A549 (cell line): ENCODE measurements around the gene PTPRD. TPM values are rescaled to one million over a fixed set of nuclear protein-coding genes. Genes with fewer than 3 reads are reported as not detected.

Experiments used
- ATAC-seq, 2 experiments: fragments of 200-7000 bp in 1 of 2; fragments of >200 bp in 1 of 2; cut with Nextera tagmentation in 1 of 2; cut with Tn5 transposase in 1 of 2; 3 replicates each; pipeline versions ENCODE4 v1.8.0 to v1.9.1; 2018 to 2020; ENCODE audit warnings: mild to moderate bottlenecking in 1 of 2, moderate library complexity in 1 of 2
- CTCF ChIA-PET: fragments of 300-600 bp; sonication (Branson Sonifier 250); formaldehyde crosslinking; extraction: SDS; loops from one replicate; lab custom pipeline; 2021; ENCODE audit warnings: antibody characterized with exemption, inconsistent platforms; lab: Yijun Ruan, JAX
- POLR2A ChIA-PET: fragments of 350-600 bp; formaldehyde crosslinking; extraction: SDS; loops from one replicate; lab custom pipeline; 2021; ENCODE audit warnings: antibody characterized with exemption, inconsistent platforms; lab: Yijun Ruan, JAX
- DNase-seq, 2 experiments: peaks; one replicate each; pipeline versions ENCODE4 v3.0.0 to v3.0.0-alpha.2; 2011 to 2016; ENCODE audit warnings: low read depth in 1 of 2, low spot score in 1 of 2
- FAIRE-seq: peaks from 2 replicates; lab custom pipeline; 2011; peaks lifted over from hg19 to GRCh38; lab: Jason Lieb, UNC
- H3K27ac ChIP-seq, 2 experiments: fragments of >200 bp; sonication (Bioruptor Twin); formaldehyde crosslinking; 3 replicates each; pipeline ENCODE4 v1.5.1; 2016 to 2017
- H3K4me1 ChIP-seq: fragments of >200 bp; sonication (Bioruptor Twin); formaldehyde crosslinking; 3 replicates; pipeline ENCODE4 v1.6.1; 2016
- H3K4me2 ChIP-seq: fragments of >200 bp; sonication (Bioruptor Twin); formaldehyde crosslinking; 3 replicates; pipeline ENCODE4 v1.6.1; 2016
- H3K4me3 ChIP-seq: fragments of >200 bp; sonication (Bioruptor Twin); formaldehyde crosslinking; 3 replicates; pipeline ENCODE4 v1.5.1; 2016
- H3K9me3 ChIP-seq: fragments of >200 bp; sonication (Bioruptor Twin); formaldehyde crosslinking; 3 replicates; pipeline ENCODE4 v1.6.1; 2016
- BHLHE40 ChIP-seq: IDR thresholded peaks from 2 replicates; pipeline ENCODE4 v1.6.1; 2012; ENCODE audit warnings: low read depth, low read length, inconsistent platforms
- CBX2 ChIP-seq: fragments of 200-600 bp; sonication (generic); IDR thresholded peaks from 2 replicates; pipeline ENCODE4 v1.6.1; 2016; ENCODE audit warnings: low read depth, mild to moderate bottlenecking, borderline replicate concordance
- CHD4 ChIP-seq: fragments of 200-600 bp; sonication (generic); IDR thresholded peaks from 2 replicates; pipeline ENCODE4 v1.6.1; 2016; ENCODE audit warnings: antibody characterized with exemption, mild to moderate bottlenecking, borderline replicate concordance
- ESRRA ChIP-seq: fragments of 150-350 bp; IDR thresholded peaks from 2 replicates; pipeline ENCODE4 v1.6.1; 2014; ENCODE audit warnings: mild to moderate bottlenecking, low read length, borderline replicate concordance
- FOSL2 ChIP-seq, 2 experiments: fragments of 450-650 bp in 1 of 2; fragments of >200 bp in 1 of 2; sonication (Bioruptor Twin) in 1 of 2; formaldehyde crosslinking; IDR thresholded peaks; 2 replicates each; pipeline versions ENCODE4 v1.5.0 to v1.6.1; 2016 to 2020; ENCODE audit warnings: mild to moderate bottlenecking in 1 of 2, moderate library complexity in 1 of 2
- FOXS1 ChIP-seq: fragments of 250-450 bp; sonication (Bioruptor Pico); IDR thresholded peaks from 2 replicates; pipeline ENCODE4 v1.5.0; 2020; ENCODE audit warnings: mild to moderate bottlenecking, moderate library complexity
- HDAC2 ChIP-seq: fragments of 200-600 bp; sonication (generic); IDR thresholded peaks from 2 replicates; pipeline ENCODE4 v1.6.1; 2016
- HEYL ChIP-seq: fragments of 250-450 bp; sonication (Bioruptor Pico); IDR thresholded peaks from 2 replicates; pipeline ENCODE4 v1.8.0; 2021; ENCODE audit warnings: mild to moderate bottlenecking, moderate library complexity
- HOXA7 ChIP-seq: fragments of 250-450 bp; sonication (Bioruptor Pico); IDR thresholded peaks from 2 replicates; pipeline ENCODE4 v1.5.0; 2020; ENCODE audit warnings: mild to moderate bottlenecking, moderate library complexity
- HOXB13 ChIP-seq: fragments of 250-450 bp; sonication (Bioruptor Pico); IDR thresholded peaks from 2 replicates; pipeline ENCODE4 v1.5.0; 2020; ENCODE audit warnings: low read depth, mild to moderate bottlenecking, moderate library complexity
- HOXB5 ChIP-seq: fragments of 250-450 bp; sonication (Bioruptor Pico); IDR thresholded peaks from 2 replicates; pipeline ENCODE4 v1.5.0; 2020; ENCODE audit warnings: mild to moderate bottlenecking, moderate library complexity
- JUN ChIP-seq, 2 experiments: fragments of >200 bp; sonication (Bioruptor Twin); formaldehyde crosslinking; IDR thresholded peaks; 2 replicates in 1 of 2; 3 replicates in 1 of 2; pipeline ENCODE4 v1.6.1; 2016 to 2017
- KDM1A ChIP-seq: fragments of 200-600 bp; sonication (generic); IDR thresholded peaks from 2 replicates; pipeline ENCODE4 v1.6.1; 2016; ENCODE audit warnings: low read depth, mild to moderate bottlenecking
- KDM5A ChIP-seq: fragments of 200-600 bp; sonication (generic); IDR thresholded peaks from 2 replicates; pipeline ENCODE4 v1.6.1; 2016; ENCODE audit warnings: antibody characterized with exemption, mild to moderate bottlenecking
- MAFK ChIP-seq: fragments of 450-650 bp; IDR thresholded peaks from 2 replicates; pipeline ENCODE4 v1.6.1; 2014; ENCODE audit not compliant: partially characterized antibody
- MYC ChIP-seq: IDR thresholded peaks from 2 replicates; pipeline ENCODE4 v1.6.1; 2012; ENCODE audit warnings: mild to moderate bottlenecking, inconsistent platforms, low read length, improper control_type of control experiment, borderline replicate concordance
- NFE2L2 ChIP-seq: fragments of 150-350 bp; conservative IDR thresholded peaks from 2 replicates; pipeline ENCODE4 v1.6.1; 2014; ENCODE audit warnings: low read length
- RCOR1 ChIP-seq: fragments of 150-350 bp; IDR thresholded peaks from 2 replicates; pipeline ENCODE4 v1.6.1; 2014; ENCODE audit warnings: antibody characterized with exemption, low read length, low read depth
- RFX5 ChIP-seq: fragments of 450-650 bp; IDR thresholded peaks from 2 replicates; pipeline ENCODE4 v1.7.1; 2014; ENCODE audit warnings: antibody characterized with exemption, mild to moderate bottlenecking, moderate library complexity
- RNF2 ChIP-seq: fragments of 200-600 bp; sonication (generic); IDR thresholded peaks from 2 replicates; pipeline ENCODE4 v1.6.1; 2016; ENCODE audit warnings: low read depth, mild to moderate bottlenecking, antibody characterized with exemption, moderate library complexity, borderline replicate concordance
- SREBF2 ChIP-seq: fragments of 450-650 bp; IDR thresholded peaks from 2 replicates; pipeline ENCODE4 v1.6.1; 2014; ENCODE audit warnings: mild to moderate bottlenecking, moderate library complexity
- TP53 ChIP-seq: fragments of 250-450 bp; sonication (Bioruptor Pico); IDR thresholded peaks from 2 replicates; pipeline ENCODE4 v1.5.0; 2021; ENCODE audit warnings: mild to moderate bottlenecking, moderate library complexity
- ZC3H11A ChIP-seq: fragments of 450-650 bp; IDR thresholded peaks from 2 replicates; pipeline ENCODE4 v1.6.1; 2014; ENCODE audit warnings: antibody characterized with exemption, mild to moderate bottlenecking
- ZFP36 ChIP-seq: fragments of 450-650 bp; IDR thresholded peaks from 2 replicates; pipeline ENCODE4 v1.6.1; 2014; ENCODE audit warnings: borderline replicate concordance; ENCODE audit not compliant: partially characterized antibody
- ZNF302 ChIP-seq: fragments of 250-450 bp; sonication (Bioruptor Pico); IDR thresholded peaks from 2 replicates; pipeline ENCODE4 v1.9.0; 2021; ENCODE audit warnings: inconsistent platforms, mild to moderate bottlenecking, moderate library complexity
- WGBS: methylation state at CpG from one replicate; pipeline ENCODE4 v1.1.6; 2017; ENCODE audit errors: missing lambda C conversion rate; 5-methylcytosine and 5-hydroxymethylcytosine counted together
- polyA plus RNA-seq, 4 experiments: library from polyadenylated mRNA; depleted of rRNA in 3 of 4; stranded (reverse); fragments of >200 nt; fragmentation: RNase III in 1 of 4; extraction: RNeasy Plus Mini Kit Qiagen cat#74134 plus additional on column Dnase treatment in 1 of 4; gene quantifications; 2 replicates in 3 of 4; 3 replicates in 1 of 4; pipeline ENCODE4 v1.2.3, GENCODE V29; 2011 to 2017
- TF ChIP-seq, protein P1 (sequence below): fragments of 200-600 bp; sonication (generic); IDR thresholded peaks from 2 replicates; pipeline ENCODE4 v1.6.1; 2016; ENCODE audit warnings: antibody characterized with exemption, mild to moderate bottlenecking, moderate library complexity
- TF ChIP-seq, protein P2 (sequence below): fragments of >200 bp; sonication (Bioruptor Twin); formaldehyde crosslinking; IDR thresholded peaks from 3 replicates; pipeline ENCODE4 v1.5.1; 2016
- TF ChIP-seq, protein P3 (sequence below): fragments of >200 bp; sonication (Bioruptor Twin); formaldehyde crosslinking; IDR thresholded peaks from 2 replicates; pipeline ENCODE4 v1.6.1; 2016
- TF ChIP-seq, protein P4 (sequence below): fragments of 250-450 bp; sonication (Bioruptor Pico); IDR thresholded peaks from 2 replicates; pipeline ENCODE4 v1.5.0; 2020; ENCODE audit warnings: low read depth, mild to moderate bottlenecking, moderate library complexity
- TF ChIP-seq, protein P5 (sequence below): IDR thresholded peaks from 2 replicates; pipeline ENCODE4 v1.6.1; 2012; ENCODE audit warnings: low read depth, borderline replicate concordance
- TF ChIP-seq, protein P6 (sequence below): fragments of >200 bp; sonication (Bioruptor Twin); formaldehyde crosslinking; IDR thresholded peaks from 3 replicates; pipeline ENCODE4 v1.6.1; 2016

Gene PTPRD
- polyA plus RNA-seq, 2 of the 4 experiments (the other 2 are of a cell fraction) = 0.39 to 1.3 TPM

DNA sequence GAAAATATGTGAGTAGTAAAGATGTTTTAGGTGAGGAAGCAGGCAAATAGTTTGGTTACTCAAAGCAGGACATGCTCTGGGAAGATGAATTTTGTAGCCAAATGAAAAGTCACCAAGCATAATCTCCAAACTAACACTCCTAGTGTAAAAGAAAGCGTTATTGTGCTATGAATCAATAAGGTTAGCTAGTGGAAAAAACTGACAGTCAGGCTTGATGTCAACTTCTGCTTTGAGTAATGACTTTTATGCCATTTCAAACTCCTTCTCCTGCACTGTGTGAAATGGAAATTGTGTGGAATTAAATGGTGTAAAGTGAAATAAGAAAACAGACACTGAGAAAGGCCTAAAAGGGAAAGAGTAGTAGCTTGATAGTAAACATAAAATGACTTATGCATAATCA is 2176.0 kb downstream of the PTPRD start:
- no peaks in the 10 kb centered on the region for H3K9me3 ChIP-seq
- H3K27ac ChIP-seq = no peak overlapping the region
- POLR2A ChIA-PET = no interaction called here
- H3K4me1 ChIP-seq = no peaks in the 10 kb centered on the region
- DNase-seq (no peak), FAIRE-seq (no peak), ATAC-seq (no peak)
- CTCF ChIA-PET = no interaction called here
- TF ChIP-seq, protein P1, sequence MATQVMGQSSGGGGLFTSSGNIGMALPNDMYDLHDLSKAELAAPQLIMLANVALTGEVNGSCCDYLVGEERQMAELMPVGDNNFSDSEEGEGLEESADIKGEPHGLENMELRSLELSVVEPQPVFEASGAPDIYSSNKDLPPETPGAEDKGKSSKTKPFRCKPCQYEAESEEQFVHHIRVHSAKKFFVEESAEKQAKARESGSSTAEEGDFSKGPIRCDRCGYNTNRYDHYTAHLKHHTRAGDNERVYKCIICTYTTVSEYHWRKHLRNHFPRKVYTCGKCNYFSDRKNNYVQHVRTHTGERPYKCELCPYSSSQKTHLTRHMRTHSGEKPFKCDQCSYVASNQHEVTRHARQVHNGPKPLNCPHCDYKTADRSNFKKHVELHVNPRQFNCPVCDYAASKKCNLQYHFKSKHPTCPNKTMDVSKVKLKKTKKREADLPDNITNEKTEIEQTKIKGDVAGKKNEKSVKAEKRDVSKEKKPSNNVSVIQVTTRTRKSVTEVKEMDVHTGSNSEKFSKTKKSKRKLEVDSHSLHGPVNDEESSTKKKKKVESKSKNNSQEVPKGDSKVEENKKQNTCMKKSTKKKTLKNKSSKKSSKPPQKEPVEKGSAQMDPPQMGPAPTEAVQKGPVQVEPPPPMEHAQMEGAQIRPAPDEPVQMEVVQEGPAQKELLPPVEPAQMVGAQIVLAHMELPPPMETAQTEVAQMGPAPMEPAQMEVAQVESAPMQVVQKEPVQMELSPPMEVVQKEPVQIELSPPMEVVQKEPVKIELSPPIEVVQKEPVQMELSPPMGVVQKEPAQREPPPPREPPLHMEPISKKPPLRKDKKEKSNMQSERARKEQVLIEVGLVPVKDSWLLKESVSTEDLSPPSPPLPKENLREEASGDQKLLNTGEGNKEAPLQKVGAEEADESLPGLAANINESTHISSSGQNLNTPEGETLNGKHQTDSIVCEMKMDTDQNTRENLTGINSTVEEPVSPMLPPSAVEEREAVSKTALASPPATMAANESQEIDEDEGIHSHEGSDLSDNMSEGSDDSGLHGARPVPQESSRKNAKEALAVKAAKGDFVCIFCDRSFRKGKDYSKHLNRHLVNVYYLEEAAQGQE = no peak
- TF ChIP-seq ZNF302 (CRISPR knock-in tag) (no peak), NFE2L2 (no peak), TP53 (no peak), FOSL2 (IDR thresholded peaks at IDR 0.05) (no peak), FOSL2 (CRISPR knock-in tag; IDR thresholded peaks at IDR 0.05) (no peak), JUN (IDR thresholded peaks at IDR 0.05) (no peak), HOXA7 (CRISPR knock-in tag) (no peak), RCOR1 (no peak), CHD4 (no peak), FOXS1 (CRISPR knock-in tag) (no peak), MAFK (no peak), HDAC2 (no peak), HOXB5 (CRISPR knock-in tag) (no peak), HEYL (CRISPR knock-in tag) (no peak), ESRRA (no peak), MYC (no peak)
- TF ChIP-seq, protein P2, sequence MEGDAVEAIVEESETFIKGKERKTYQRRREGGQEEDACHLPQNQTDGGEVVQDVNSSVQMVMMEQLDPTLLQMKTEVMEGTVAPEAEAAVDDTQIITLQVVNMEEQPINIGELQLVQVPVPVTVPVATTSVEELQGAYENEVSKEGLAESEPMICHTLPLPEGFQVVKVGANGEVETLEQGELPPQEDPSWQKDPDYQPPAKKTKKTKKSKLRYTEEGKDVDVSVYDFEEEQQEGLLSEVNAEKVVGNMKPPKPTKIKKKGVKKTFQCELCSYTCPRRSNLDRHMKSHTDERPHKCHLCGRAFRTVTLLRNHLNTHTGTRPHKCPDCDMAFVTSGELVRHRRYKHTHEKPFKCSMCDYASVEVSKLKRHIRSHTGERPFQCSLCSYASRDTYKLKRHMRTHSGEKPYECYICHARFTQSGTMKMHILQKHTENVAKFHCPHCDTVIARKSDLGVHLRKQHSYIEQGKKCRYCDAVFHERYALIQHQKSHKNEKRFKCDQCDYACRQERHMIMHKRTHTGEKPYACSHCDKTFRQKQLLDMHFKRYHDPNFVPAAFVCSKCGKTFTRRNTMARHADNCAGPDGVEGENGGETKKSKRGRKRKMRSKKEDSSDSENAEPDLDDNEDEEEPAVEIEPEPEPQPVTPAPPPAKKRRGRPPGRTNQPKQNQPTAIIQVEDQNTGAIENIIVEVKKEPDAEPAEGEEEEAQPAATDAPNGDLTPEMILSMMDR = no peak
- TF ChIP-seq, protein P3, sequence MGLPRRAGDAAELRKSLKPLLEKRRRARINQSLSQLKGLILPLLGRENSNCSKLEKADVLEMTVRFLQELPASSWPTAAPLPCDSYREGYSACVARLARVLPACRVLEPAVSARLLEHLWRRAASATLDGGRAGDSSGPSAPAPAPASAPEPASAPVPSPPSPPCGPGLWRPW = no peak
- WGBS = 4% methylated on average over 1 of the region's 1 CpG
- no peak overlapping the region for H3K4me2 ChIP-seq
- no peak overlapping the region for H3K4me3 ChIP-seq

DNA sequence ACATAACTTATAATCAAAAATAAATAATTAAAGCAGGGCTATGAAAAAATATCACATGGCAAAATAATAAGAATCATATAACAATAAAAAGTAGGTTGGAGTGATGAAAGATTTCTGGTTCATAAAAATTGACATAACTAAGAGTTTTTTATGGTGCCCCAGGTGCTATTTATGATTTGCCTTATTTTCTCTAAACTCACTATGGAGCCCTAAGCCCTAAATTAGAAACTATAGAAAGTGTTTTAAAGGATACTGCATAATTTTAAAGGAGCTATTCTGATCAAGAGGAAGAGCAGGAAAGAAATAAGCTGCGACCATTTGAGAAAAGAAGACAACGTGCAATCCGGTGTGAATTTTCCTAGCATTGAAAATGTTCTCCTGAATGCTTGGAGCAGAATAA is 2178.2 kb downstream of the PTPRD start:
- H3K4me3 ChIP-seq = no peak overlapping the region
- no peak for FAIRE-seq
- ChIA-PET CTCF (no interaction called here), POLR2A (no interaction called here)
- no peaks in the 10 kb centered on the region for H3K9me3 ChIP-seq
- DNase-seq = no peak
- ATAC-seq = no peak
- H3K4me1 ChIP-seq = no peaks in the 10 kb centered on the region
- H3K27ac ChIP-seq = no peak overlapping the region
- WGBS = 8% methylated on average over 3 of the region's 3 CpGs
- H3K4me2 ChIP-seq = no peak overlapping the region
- TF ChIP-seq ZFP36 = no peak
- TF ChIP-seq BHLHE40 = no peak
- TF ChIP-seq ESRRA = no peak
- no peak for TF ChIP-seq JUN (IDR thresholded peaks at IDR 0.05)
- TF ChIP-seq, protein P4, sequence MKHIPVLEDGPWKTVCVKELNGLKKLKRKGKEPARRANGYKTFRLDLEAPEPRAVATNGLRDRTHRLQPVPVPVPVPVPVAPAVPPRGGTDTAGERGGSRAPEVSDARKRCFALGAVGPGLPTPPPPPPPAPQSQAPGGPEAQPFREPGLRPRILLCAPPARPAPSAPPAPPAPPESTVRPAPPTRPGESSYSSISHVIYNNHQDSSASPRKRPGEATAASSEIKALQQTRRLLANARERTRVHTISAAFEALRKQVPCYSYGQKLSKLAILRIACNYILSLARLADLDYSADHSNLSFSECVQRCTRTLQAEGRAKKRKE (CRISPR knock-in tag) = no peak
- no peak for TF ChIP-seq KDM5A
- TF ChIP-seq, protein P5, sequence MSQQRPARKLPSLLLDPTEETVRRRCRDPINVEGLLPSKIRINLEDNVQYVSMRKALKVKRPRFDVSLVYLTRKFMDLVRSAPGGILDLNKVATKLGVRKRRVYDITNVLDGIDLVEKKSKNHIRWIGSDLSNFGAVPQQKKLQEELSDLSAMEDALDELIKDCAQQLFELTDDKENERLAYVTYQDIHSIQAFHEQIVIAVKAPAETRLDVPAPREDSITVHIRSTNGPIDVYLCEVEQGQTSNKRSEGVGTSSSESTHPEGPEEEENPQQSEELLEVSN = no peak
- TF ChIP-seq HOXB13 (CRISPR knock-in tag) = no peak
- TF ChIP-seq RNF2 = no peak
- TF ChIP-seq KDM1A = no peak
- no peak for TF ChIP-seq CBX2
- no peak for TF ChIP-seq FOXS1 (CRISPR knock-in tag)
- TF ChIP-seq HEYL (CRISPR knock-in tag) = no peak
- TF ChIP-seq, protein P6, sequence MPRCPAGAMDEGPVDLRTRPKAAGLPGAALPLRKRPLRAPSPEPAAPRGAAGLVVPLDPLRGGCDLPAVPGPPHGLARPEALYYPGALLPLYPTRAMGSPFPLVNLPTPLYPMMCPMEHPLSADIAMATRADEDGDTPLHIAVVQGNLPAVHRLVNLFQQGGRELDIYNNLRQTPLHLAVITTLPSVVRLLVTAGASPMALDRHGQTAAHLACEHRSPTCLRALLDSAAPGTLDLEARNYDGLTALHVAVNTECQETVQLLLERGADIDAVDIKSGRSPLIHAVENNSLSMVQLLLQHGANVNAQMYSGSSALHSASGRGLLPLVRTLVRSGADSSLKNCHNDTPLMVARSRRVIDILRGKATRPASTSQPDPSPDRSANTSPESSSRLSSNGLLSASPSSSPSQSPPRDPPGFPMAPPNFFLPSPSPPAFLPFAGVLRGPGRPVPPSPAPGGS = no peak
- TF ChIP-seq SREBF2 = no peak
- TF ChIP-seq ZC3H11A = no peak
- no peak for TF ChIP-seq RFX5
- TF ChIP-seq, all 56 proteins: peak for 0
